ENCODE results near the gene SND1.

GRCh38 chr7:127873715-127874636, 222.0 kb downstream of the SND1 start:
- TF ChIP-seq CTCF (IDR thresholded peaks at IDR 0.05) (no peak), POLR2A (IDR thresholded peaks at IDR 0.05) (no peak)

Measured in vagina (tissue), 2 donors.